PC-9 (cell line): Measurements from ENCODE around the gene CA6. TPM values are rescaled to one million over a fixed set of nuclear protein-coding genes. Genes with fewer than 3 reads are reported as not detected.

ENCODE experiments used
- BruUV-seq: library from RNA; stranded (reverse); fragments of 400-500 nt; replicated peaks from 2 replicates; lab custom pipeline; 2021; lab: Mats Ljungman, UMichigan
- CTCF ChIA-PET: fragments of 300-600 bp; sonication (Branson Sonifier 250); formaldehyde crosslinking; loops from one replicate; lab custom pipeline; 2022; ENCODE audit warnings: antibody characterized with exemption; lab: Charles Lee
- POLR2A ChIA-PET: fragments of 300-600 bp; sonication (Branson Sonifier 250); formaldehyde crosslinking; loops from one replicate; lab custom pipeline; 2022; ENCODE audit warnings: antibody characterized with exemption; ENCODE audit not compliant: unreplicated experiment; lab: Charles Lee
- DNase-seq, 2 experiments: peaks; one replicate each; pipeline versions ENCODE4 v3.0.0 to v3.0.0-alpha.2; 2015 to 2022; ENCODE audit warnings: mixed read lengths in 1 of 2
- H2AFZ ChIP-seq: fragments of 200-600 bp; sonication (generic); 2 replicates; pipeline ENCODE4 v1.8.1; 2017; ENCODE audit warnings: antibody characterized with exemption
- H3F3A ChIP-seq: fragments of 200-600 bp; sonication (generic); 2 replicates; pipeline ENCODE4 v1.8.1; 2017; ENCODE audit warnings: antibody characterized with exemption, mild to moderate bottlenecking, low read depth; ENCODE audit not compliant: insufficient read depth
- H3K27ac ChIP-seq: fragments of 200-600 bp; sonication (generic); 2 replicates; pipeline ENCODE4 v1.6.1; 2016; ENCODE audit warnings: mixed run types
- H3K27me3 ChIP-seq: fragments of 200-600 bp; sonication (generic); 2 replicates; pipeline ENCODE4 v1.6.1; 2016; ENCODE audit warnings: low read depth, mixed run types; ENCODE audit not compliant: insufficient read depth
- H3K36me3 ChIP-seq: fragments of 200-600 bp; sonication (generic); 2 replicates; pipeline ENCODE4 v1.6.1; 2016; ENCODE audit warnings: low read depth, mixed run types
- H3K4me1 ChIP-seq: fragments of 200-600 bp; sonication (generic); replicated peaks from 2 replicates; pipeline ENCODE4 v1.6.1; 2016; ENCODE audit warnings: mixed run types; ENCODE audit not compliant: insufficient read depth
- H3K4me2 ChIP-seq: fragments of 200-600 bp; sonication (generic); 2 replicates; pipeline ENCODE4 v1.6.1; 2017; ENCODE audit warnings: mixed run types
- H3K4me3 ChIP-seq: fragments of 200-600 bp; sonication (generic); 2 replicates; pipeline ENCODE4 v1.6.1; 2016; ENCODE audit warnings: mixed run types
- H3K79me2 ChIP-seq: fragments of 200-600 bp; sonication (generic); 2 replicates; pipeline ENCODE4 v1.6.1; 2017; ENCODE audit warnings: low read depth, mixed run types
- H3K9me2 ChIP-seq: fragments of 200-600 bp; sonication (generic); 2 replicates; pipeline ENCODE4 v1.8.1; 2017; ENCODE audit warnings: mild to moderate bottlenecking; ENCODE audit not compliant: insufficient read depth
- H3K9me3 ChIP-seq: fragments of 200-600 bp; sonication (generic); 2 replicates; pipeline ENCODE4 v1.8.1; 2016; ENCODE audit warnings: low read depth; ENCODE audit not compliant: insufficient read depth
- H4K20me1 ChIP-seq: fragments of 200-600 bp; sonication (generic); 2 replicates; pipeline ENCODE4 v1.8.1; 2017; ENCODE audit not compliant: insufficient read depth
- CTCF ChIP-seq: fragments of 200-600 bp; sonication (generic); conservative IDR thresholded peaks from 2 replicates; pipeline ENCODE4 v1.6.1; 2017; ENCODE audit warnings: mixed run types, antibody characterized with exemption, mild to moderate bottlenecking, moderate library complexity
- EZH2 ChIP-seq: fragments of 200-600 bp; sonication (generic); IDR thresholded peaks from 2 replicates; pipeline ENCODE4 v1.8.0; 2017; ENCODE audit warnings: antibody characterized with exemption, low read depth
- intact Hi-C: fragments of 100-400 bp; cut with micrococcal nuclease; formaldehyde crosslinking; loops from one replicate; pipeline ENCODE4 v1.10.0; 2022; ENCODE audit not compliant: unreplicated experiment
- total RNA-seq: library from RNA; stranded (reverse); gene quantifications from 2 replicates; pipeline ENCODE4 v1.2.3, GENCODE V29; 2021

The CA6 gene
- total RNA-seq, 1 experiment from 2014 or later = not detected

GRCh38 chr1:8937701-8938100 lies 8.0 kb upstream of the CA6 start:
- intact Hi-C loops = no loop called here
- Histone ChIP-seq H3K27me3 (no peaks in the 10 kb centered on the region), H3K27ac (no peak overlapping the region), H3F3A (peaks cover 13% of the 10 kb centered on the region; the same call in 1 of the 2 replicates), H3K9me2 (no peaks in the 10 kb centered on the region), H3K36me3 (no peaks in the 10 kb centered on the region), H4K20me1 (no peaks in the 10 kb centered on the region), H3K79me2 (no peaks in the 10 kb centered on the region), H3K4me1 (0 out of 2 replicates have a peak, but pooled peaks cover 4% of the 10 kb centered on the region), H3K9me3 (0 out of 2 replicates have a peak, but pooled peaks cover 9% of the 10 kb centered on the region), H3K4me2 (no peak overlapping the region), H3K4me3 (no peak overlapping the region), H2AFZ (no peak overlapping the region)
- no TSS peak for BruUV-seq
- TF ChIP-seq CTCF (no peak), EZH2 (no peak)
- DNase-seq = no peak
- ChIA-PET POLR2A (no interaction called here), CTCF (no interaction called here)

GRCh38 chr1:8938232-8938999 lies 7.3 kb upstream of the CA6 start:
- DNase-seq = no peak
- Histone ChIP-seq H3K36me3 (no peaks in the 10 kb centered on the region), H3K4me1 (0 out of 2 replicates have a peak, but pooled peaks cover 4% of the 10 kb centered on the region), H3K4me3 (no peak overlapping the region), H2AFZ (no peak overlapping the region), H3K9me3 (0 out of 2 replicates have a peak, but pooled peaks cover 9% of the 10 kb centered on the region), H3K27ac (no peak overlapping the region; the same call in 1 of the 2 replicates), H3F3A (peaks cover 13% of the 10 kb centered on the region; the same call in 1 of the 2 replicates), H3K9me2 (no peaks in the 10 kb centered on the region), H3K4me2 (no peak overlapping the region), H3K27me3 (no peaks in the 10 kb centered on the region), H4K20me1 (no peaks in the 10 kb centered on the region), H3K79me2 (no peaks in the 10 kb centered on the region)
- BruUV-seq = no TSS peak
- POLR2A ChIA-PET = no interaction called here
- intact Hi-C loops = no loop called here
- TF ChIP-seq EZH2 = no peak
- TF ChIP-seq CTCF = no peak
- CTCF ChIA-PET = no interaction called here

GRCh38 chr1:8939000-8939265 lies 6.7 kb upstream of the CA6 start:
- DNase-seq = no peak
- Histone ChIP-seq H3K36me3 (no peaks in the 10 kb centered on the region), H3K4me3 (no peak overlapping the region), H3K4me2 (no peak overlapping the region), H2AFZ (no peak overlapping the region), H3K9me3 (0 out of 2 replicates have a peak, but pooled peaks cover 9% of the 10 kb centered on the region), H3K27me3 (no peaks in the 10 kb centered on the region), H3K79me2 (no peaks in the 10 kb centered on the region), H3K27ac (peak overlapping the region; percentile 54), H3F3A (peaks cover 13% of the 10 kb centered on the region; the same call in 1 of the 2 replicates), H3K9me2 (no peaks in the 10 kb centered on the region), H3K4me1 (0 out of 2 replicates have a peak, but pooled peaks cover 4% of the 10 kb centered on the region), H4K20me1 (no peaks in the 10 kb centered on the region)
- intact Hi-C loops = no loop called here
- ChIA-PET POLR2A (no interaction called here), CTCF (no interaction called here)
- TF ChIP-seq CTCF (no peak), EZH2 (no peak)
- no TSS peak for BruUV-seq
